Right kidney (tissue), 1 donor: ENCODE data around the gene DDX25.
A peak's percentile ranks its signal among the peaks of the same experiment; 100 is the strongest.

Source experiments
- DNase-seq: peaks from one replicate; pipeline ENCODE4 v3.0.0-alpha.2; 2016

DDX25 gene

DNA sequence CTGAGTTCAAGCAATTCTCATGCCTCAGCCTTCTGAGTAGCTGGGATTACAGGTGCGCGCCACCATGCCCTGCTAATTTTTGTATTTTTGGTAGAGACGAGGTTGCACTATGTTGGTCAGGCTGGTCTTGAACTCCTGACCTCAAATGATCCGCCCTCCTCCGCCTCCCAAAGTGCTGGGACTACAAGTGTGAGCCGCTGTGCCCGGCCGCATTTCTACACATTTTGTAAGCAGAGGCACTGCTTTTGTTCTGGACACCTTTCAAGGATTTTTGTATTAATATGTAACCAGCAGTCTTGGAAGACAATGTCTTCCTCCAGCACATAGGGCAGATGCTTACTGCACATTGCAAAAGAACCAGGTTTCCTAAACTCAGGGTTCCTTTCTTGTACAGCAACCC, 30.2 kb downstream of the DDX25 start:
- no peak for DNase-seq

DNA sequence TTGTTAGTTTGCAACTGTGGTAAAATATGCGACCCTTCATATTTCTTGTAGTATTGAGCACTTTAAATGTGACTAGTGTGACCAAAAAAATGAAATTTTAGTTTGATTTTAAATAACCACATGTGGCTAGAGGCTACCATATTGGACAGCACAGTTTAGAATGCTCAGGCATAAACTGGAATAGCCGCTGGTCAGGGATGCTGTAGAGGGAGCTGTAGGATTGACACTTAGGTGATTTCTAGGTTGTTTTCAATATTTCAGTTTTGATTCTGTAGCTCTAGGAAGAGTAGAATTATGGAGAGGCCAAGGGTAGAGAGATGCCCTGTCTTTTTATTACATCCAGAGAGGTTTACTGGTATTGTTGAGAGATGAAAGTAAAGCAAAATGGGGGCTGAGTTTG, 30.7 kb downstream of the DDX25 start:
- no peak for DNase-seq

DNA sequence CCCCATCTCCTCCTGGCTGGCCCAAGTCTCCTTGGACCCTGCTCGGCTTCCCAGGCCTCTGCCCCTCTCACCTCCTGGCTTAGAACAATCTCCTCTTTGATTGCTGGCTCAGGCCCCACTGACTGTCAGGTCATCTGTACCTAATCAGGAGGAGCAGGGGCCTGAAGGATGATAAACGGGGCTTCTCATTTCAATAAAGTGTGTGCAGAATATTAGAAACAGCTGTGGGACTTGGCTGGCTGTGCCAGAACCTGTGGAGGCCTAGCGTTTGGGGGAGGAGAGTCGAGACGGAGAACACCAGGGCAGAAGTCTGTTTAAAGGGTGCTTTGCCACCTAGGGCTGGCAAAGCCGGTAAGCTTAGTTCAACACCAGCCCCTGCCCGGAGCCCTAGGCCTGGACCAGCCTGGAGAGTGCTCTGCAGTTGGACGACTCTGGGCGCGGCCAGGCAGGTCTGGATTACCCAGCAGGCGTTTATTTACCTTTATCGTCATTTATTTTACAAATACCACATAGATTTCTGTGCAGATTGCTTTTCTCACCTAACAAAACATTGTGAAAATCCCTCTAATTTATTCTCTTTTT, 31.4 kb downstream of the DDX25 start:
- DNase-seq, result no peak

DNA sequence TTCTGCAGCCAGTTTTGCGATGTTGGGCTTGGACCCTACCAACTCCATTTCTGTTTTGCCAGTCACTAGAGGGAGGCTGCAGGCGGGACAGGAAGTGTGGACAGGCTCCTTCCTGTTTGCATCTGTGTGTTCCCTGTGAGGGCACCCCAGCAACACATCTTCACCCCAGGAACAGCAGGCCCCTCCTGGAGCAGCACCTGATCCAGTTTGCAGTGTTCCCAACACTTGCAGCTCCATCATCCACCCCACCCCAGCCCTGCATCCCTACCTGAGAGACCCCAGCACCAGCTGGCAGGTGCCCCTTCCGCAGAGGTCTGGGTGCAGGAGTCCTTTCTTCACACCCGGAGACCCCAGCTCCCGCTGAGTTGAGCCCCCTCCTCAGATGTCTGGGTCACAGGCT, 34.1 kb downstream of the DDX25 start:
- DNase-seq, result no peak

DNA sequence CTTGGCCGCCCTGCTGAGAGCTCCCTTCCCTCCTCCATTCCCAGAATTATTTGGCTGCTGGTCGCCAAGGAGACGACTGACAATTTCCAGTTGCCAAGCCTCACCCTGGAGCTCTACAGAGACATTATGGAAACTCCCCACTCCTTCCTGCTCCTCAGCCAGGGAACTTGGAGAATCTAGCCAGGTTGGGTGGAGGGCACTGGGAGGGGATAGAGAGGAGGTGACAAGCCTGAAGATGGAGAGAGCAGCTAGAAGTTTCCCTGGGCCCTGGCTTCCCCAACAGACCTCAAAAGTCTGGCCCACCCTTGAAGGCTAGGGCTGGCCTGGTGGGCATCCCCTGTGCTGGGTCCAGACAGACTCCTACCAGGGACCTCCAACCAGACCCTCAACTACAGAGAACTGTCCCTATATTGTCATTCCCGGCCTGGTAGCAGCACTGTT, 34.8 kb downstream of the DDX25 start:
- no peak for DNase-seq

DNA sequence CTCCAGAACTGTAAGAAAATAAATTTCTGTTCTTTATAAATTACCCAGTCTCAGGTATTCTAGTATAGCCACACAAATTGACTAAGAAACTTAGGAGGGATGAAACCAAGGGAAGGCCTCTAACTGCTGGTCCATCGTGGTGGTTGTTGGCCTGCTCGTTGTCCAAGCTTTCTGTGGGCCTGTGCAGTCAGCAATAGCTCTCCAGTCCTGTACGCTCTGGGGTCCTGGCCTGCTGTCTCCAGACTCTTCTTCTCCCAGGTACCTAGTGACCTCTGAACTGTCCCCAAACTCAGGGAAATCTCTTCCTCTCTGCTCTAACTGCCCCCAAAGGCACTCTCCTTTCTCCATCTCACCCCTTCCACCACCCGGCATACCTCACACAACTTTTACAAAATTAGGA, 35.8 kb downstream of the DDX25 start:
- no peak for DNase-seq

DNA sequence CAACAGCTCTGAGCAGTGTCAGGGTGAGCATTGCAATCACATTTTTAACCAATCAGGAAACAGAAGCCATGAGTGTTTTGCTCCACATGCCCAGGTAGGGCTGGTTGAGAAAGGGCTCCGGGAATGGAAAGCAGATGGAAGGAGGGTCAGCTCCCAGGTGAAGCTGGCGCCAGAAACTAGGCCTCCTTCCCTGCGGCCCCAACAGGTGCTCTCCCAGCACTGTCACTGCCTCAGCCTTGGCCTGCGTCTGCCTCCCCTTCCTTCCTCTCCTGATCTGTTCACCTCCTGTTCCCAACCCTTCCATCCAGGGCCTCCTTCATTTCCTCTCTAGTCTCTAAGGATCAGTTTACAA, 36.9 kb downstream of the DDX25 start:
- DNase-seq, result no peak

DNA sequence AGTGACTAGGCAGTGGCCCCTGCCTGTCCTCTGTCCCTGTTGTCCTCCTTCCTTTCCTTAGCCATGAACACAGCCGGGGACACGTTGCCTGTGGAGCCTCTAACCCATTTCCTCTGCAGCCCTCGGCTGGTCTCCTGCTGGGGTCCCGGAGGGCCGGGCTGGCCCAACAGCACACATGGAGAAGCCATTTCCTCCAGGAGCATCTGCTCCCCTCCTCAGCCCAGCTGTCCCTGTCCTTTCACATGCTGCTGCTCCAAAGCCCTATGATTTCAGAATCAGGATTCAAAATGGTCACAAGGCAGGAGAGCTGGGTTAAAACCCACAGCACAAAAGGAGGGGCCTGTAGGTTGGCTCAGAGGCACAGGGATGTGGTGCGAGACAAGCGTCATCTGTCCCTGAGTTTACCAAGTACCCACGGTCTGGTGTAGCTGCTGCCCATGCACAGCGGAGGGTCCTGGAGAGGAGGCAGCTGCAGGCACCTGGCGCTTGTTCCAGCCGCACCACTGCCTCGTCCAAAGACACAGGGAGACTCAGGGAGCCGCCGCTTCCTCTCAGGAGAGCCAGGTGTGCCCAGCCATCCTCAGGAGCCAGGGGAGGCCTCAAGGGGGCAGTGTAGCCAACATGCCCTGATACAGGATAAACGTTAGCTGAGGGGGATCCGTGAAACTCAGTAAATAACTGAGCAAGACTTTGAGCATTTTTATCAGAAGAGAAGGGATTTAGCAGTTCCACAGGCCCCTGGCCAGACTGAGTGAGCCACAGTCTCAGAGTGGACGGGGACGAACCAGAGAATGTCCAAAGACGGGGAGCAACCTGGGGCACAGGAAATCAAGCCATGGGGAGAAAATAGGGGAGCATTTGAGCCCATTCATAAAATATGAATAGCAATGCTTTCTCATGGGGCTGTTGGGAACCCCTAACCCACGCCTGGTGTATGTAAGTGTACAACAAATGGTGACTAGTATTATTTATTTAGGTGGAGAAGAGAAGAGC, 37.6 kb downstream of the DDX25 start:
- peak; percentile 48 for DNase-seq

DNA sequence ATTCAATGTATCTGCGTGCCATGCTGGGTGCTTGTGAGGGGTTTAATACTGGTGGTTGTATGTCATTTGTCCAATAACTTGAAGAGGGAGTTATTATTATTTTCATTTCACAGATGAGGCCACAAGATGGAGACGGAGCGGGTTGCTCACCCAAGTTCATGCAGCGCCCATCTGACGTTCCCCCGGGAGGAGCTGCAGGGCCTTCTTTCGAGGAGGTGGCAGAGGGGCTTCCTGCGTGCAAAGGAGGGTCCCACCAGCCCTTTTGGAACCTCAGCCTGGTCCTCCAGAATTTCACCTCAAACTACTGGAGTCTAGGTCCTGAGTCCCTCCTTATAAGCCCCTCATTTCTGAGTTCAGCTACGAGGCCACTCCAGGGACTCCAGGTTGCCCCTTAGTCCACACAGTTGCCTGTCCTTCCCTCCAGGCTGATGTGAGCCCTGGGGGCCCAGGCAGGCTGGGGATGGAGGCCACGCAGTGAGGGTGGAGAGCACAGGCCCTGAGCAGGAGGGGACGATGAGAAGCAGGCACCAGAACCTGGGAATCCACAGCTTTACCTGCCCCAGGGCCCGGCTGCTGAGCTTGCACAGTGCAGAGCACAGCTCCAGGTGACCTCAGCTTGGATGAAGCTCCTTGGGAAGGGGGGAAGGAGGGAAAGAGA, 38.6 kb downstream of the DDX25 start:
- no peak for DNase-seq

DNA sequence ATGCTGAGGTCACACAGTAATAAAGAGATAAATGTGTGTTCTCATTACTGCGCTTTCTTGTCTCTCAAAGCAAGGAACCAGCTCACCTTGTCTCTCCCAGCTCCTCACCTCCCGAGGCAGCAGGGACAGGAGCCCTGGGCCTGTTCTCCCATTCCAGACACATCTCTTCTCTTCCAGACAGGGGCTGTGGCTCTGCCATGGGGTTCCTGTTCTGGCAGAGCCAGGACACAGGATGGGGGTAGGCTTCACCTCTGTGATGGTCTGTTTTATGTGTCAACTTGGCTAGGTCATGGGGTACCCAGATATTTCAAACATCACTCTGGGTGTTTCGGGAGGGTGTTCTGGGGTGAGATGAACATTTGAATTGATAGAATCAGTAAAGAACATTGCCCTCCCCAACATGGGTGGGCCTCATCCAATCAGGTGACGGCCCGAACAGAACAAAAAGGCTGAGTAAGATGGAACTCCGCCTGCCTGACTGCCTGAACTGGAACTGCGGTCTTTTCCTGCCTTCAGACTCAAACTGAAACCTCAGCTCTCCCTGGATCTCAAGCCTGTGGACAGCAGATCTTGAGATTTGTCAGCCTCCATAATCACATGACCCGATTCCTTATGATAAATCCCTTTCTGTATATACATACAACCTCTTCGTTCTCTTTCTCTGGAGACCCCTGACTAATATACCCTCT, 39.5 kb downstream of the DDX25 start:
- DNase-seq, result no peak

DNA sequence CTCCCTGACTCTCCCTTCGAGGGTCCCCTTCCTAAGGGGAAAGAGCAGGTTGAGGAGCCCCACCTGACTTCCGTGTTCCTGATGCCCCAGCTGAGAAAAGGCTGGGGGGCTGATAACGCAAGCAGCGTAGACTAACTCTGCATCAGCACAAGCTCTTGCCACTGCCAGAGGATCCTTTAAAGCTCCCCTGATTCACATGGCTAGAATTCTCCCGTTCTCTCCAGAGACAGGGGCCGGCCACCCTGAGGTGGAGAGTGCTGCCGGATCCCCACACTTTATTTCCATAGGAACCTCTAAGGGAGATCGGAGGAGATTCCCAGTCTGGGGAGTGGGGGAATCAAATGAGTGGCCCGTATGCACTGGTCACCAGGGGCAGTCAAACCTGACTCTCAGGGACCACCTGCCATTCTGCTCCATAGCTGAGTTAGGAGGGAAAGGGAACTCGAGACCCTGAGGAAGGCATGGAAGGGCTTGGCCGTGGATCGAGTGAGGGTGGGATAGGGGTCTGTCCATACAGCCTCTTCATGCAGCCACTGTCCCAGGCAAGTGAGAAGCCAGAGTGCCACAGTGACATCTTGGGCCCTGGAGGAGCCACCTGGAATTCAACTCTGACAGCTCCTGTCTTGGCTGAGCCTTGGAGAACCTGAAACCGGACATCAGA, 40.2 kb downstream of the DDX25 start:
- no peak for DNase-seq

DNA sequence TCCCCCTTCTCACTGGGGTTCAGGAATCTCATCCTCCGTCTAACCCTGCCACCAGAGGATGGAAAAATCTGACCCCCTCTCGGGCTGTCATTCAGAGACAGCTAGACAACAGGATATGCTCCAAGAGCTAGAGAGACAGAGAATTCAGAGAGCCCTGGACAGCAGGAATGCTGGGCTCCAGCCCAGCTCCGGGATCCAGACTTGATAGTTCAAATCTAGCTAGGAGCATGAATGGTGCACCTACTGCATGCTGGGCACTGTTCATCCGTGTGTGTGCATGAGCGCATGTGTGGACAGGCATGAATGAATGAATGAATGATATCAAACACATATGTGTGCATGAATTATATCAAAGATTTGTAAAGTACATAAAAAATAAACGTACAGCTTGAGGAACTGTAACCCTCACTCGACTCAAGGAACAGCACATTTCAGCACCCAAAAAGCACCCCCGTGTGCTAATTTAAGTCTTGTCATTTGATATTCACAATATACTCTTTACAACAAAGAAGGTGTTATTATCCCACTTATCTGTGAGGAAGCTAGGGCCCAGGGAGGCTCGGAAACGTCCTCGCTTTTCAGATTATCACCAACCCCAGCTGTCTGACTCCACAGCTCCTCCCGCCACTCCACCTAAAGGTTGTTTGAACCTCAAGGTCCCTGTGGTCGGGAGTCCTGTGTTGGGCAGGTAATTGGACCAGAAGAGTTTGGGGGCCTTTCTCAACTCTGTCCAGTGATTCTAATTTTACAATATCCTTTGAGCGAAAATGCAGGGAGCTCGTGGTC, 40.9 kb downstream of the DDX25 start:
- no peak for DNase-seq

DNA sequence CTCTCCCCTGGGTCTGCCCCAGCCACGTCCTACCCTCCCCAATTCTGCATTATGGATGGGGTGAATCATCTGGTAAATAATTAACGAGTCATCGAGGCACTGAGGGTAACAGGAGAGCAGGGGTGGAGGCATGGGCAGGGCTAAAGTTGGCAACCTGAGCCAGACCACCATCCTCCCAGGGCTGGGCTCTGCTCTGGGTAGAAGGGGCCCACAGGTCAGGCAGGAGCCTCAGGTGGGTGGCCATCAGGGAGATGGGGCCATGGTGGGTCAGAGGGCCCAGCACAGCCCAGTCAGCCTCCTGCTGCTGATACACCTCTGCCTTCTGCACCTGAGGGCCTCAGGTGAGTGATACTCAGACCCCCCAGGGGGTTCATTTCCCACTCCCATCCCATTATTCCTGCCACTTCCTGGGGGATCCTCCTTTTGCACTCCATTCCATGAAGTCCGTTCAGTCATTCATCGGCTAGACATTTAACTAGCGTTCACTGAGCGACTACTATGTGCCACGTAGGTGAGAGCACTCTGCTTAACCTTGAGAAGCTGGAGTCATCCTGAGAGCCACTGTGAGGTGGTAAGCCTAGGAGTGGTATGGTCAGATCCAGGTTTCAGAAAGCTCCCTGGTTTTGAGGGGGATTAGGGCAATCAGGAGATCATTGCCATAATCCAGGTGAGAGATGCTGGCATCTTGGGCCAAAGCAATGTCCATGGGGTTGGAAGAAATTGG, 41.7 kb downstream of the DDX25 start, which contains the start of gene VSIG10L2:
Gene VSIG10L2, plus strand, starts transcription at position 248 of the 724 bp plus-strand sequence. Its CDS starts 12 bp downstream, at position 260.
- DNase-seq, result no peak

DNA sequence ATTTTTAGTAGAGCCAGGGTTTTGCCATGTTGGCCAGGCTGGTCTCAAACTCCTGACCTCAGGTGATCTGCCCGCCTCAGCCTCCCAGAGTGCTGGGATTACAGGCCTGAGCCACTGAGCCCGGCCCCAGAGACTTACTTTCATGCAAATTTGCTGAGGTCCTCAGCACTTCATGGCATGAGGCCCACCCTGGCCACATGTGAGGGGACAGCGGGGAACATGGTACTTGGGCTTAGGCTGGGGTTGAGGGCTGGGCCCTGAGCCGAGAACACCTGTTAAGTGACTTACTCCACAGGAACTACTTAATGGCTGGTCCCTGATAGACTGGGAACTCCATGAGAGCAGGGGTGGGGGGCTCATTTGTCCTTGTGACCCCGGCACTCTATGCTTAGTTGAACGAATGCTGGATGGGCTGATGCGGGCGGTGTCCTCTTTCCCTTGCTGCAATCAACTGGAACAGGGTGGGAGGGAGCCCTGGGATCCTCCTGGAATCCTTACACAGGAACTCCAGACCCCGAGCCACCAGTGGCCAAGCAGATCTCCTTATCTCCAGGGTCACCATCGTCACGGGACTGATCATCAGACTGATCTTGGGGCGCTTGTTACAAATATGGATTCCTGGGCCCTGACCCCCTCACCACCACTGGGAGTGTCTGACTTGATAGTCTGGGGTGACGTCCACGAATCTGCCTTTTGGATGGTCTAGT, 42.6 kb downstream of the DDX25 start:
- DNase-seq, result no peak

DNA sequence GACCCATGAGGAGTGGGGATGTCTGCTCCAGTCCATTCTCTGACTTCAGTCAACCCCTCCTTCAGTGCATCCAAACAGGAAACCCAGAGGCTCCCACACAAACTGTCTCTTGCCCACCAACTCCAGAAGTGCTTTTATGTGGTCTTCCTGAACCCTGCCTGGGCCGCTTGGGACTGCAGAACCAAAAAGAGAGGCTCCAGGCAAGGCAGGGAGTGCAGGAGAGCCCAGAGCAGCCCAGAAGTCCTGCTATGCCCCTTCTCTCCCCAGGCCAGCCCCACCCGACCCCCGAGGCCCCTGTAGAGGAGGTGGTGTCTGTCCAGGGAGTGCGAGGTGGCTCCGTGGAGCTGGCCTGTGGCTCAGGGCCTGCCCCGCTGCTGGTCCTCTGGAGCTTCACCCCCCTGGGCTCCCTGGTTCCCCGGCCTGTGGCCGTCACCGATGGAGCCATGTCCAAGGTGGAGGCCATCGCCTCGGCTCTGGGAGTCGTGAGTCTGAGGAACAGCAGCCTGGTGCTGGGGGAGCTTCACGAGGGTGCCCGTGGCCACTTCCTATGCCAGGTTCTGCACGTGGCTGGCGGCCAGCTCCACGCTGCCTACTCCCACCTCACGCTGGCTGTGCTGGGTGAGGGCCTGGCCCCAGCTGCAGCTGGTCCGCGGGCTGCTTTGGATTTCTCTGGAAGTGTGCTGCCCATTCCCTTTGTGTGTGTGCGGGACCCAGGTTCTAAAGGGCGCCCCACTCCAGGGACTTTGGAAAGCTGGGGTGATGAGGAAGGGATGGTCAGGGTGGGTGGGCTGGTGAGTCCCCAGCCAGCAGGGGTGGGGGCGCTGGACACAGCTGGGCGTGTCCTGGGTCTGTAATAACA, 43.3 kb downstream of the DDX25 start:
- no peak for DNase-seq

DNA sequence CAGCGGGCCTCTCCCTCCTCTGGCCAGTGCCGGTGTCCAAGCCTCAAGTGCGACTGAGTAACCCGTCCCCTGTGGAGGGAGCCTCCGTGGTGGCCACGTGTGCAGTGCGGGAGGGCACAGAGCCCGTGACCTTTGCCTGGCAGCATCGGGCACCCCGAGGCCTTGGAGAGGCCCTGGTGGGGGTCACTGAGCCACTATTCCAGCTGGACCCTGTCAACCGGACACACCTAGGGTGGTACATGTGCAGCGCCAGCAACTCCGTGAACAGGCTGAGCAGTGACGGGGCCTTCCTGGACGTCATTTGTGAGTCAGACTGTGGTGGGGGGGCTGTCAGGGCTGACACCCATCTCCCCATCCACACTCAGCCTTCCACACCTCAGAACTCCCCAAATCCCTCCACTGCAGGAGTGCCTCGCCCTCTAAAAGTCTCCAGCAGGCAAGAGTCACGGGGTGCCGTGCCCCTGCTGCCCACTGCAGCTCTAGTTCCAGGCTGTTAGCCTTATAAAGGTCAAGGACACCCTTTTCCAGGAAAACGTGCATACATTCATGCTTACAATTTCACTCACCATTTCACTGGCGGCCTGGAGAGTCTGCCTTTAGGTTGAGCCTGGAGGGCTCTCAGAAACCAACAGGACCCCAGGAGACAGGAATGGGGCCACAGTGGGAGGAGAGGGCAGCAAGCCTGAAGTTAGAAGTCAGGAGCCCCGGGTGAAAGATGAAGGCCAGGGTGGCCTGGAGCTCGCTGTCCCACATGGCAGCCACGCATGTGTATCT, 44.2 kb downstream of the DDX25 start:
- no peak for DNase-seq

DNA sequence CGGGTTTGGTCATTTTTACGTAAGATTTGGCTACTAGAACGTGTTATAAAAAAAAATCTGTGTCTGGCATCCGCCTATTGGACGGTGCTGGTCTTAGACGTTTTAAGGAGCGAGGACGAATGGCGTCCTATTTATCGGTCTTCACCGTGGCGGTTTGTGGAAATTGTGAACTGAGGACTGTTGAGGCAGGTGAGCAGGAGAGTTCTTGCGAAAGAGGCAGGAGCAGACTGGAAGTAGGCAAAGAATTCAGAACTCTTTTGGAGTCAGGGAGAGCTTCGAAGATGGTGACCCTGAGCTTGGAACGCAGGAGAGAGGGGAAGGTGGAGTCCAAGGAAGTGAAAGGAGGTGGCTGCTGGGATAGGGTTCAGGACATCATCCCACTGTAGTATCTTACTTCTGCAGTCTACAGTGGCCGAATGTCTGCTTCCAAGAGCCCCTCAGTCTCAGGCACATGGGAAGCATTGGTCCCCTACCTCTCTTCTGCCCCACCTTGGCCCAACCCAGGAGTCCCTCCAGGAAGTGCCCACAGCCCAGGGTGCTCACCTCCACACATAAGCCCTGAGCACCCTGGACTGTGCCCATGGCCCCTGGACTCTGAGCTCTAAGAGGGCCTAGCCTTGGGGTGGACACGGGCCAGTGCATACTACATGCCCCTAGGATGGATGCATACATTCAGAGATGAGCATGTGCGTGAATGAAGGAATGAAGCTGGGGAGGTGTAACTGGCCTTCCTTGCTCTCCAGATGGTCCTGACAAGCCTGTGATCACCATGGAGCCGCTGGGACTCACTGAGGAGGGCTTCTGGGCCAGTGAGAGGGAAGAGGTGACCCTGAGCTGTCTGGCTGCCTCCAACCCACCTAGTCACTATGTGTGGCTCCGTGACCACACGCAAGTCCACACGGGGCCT, 45.2 kb downstream of the DDX25 start:
- no peak for DNase-seq
